Psoas muscle (tissue), 8 donors: ENCODE measurements around the gene OR2A5. TPM values are rescaled to one million over a fixed set of nuclear protein-coding genes. Genes with fewer than 3 reads are reported as not detected.

Source experiments
- ATAC-seq, 4 donors: fragments of 200-7000 bp; cut with Tn5 transposase; one replicate each; pipeline ENCODE4 v1.9.1; 2020; ENCODE audit warnings: moderate library complexity in 3 of 4, mild to moderate bottlenecking in 2 of 4
- DNase-seq, 2 donors: peaks; one replicate each; pipeline ENCODE4 v3.0.0-alpha.2; 2020
- H3K27ac ChIP-seq: fragments of 200-600 bp; one replicate; pipeline ENCODE4 v1.8.0; 2022
- H3K27me3 ChIP-seq, 3 donors: fragments of 200-600 bp in 1 of 3; one replicate each; pipeline versions ENCODE4 v1.6.1 to v1.8.0; 2013 to 2022; ENCODE audit warnings: low read length in 2 of 3, mild to moderate bottlenecking in 2 of 3, moderate library complexity in 1 of 3; ENCODE audit not compliant: insufficient read depth in 3 of 3
- H3K36me3 ChIP-seq, 2 donors: fragments of 200-600 bp in 1 of 2; one replicate each; pipeline versions ENCODE4 v1.6.1 to v1.8.0; 2013 to 2022; ENCODE audit warnings: low read depth in 1 of 2, mild to moderate bottlenecking in 1 of 2, moderate library complexity in 1 of 2; ENCODE audit not compliant: insufficient read depth in 1 of 2
- H3K4me1 ChIP-seq: fragments of 200-600 bp; one replicate; pipeline ENCODE4 v1.8.0; 2022
- H3K4me3 ChIP-seq: fragments of 200-600 bp; one replicate; pipeline ENCODE4 v1.8.0; 2022; ENCODE audit warnings: mild to moderate bottlenecking
- H3K9me3 ChIP-seq: fragments of 200-600 bp; one replicate; pipeline ENCODE4 v1.8.0; 2022
- CTCF ChIP-seq: fragments of 200-600 bp; IDR thresholded peaks from one replicate; pipeline ENCODE4 v1.8.0; 2022; ENCODE audit warnings: antibody characterized with exemption
- WGBS, 3 donors: extraction: QIAGEN DNeasy Blood & Tissue Kit; methylation state at CpG; one replicate each; pipeline versions ENCODE4 v1.1.6 to v1.1.7; 2013; 5-methylcytosine and 5-hydroxymethylcytosine counted together
- intact Hi-C, 2 donors: fragments of 100-400 bp; cut with DNase I; formaldehyde crosslinking; loops; one replicate each; pipeline versions ENCODE4 v1.11.0 to v1.14.2; 2022
- polyA plus RNA-seq, 3 donors: library from polyadenylated mRNA; stranded (reverse); fragments of 200-250 nt; gene quantifications; one replicate each; pipeline ENCODE4 v1.2.3, GENCODE V29; 2013
- total RNA-seq, 4 donors: library from RNA; stranded (reverse); fragmentation: NEBNext Ultra II Directional in 2 of 4; extraction: Animal tissue kit (Norgen Biotek cat#: 25700) in 2 of 4; gene quantifications; one replicate each; pipeline versions ENCODE4 v1.2.1 to v1.2.4, GENCODE V29; 2021 to 2023
- donor health status: healthy with polysubstance abuse.
- donor health status: DM: no; HTN: no; CAD: no; lungs with moderate emphysema.
- donor health status: Bipolar disorder and iron deficiency.
- donor health status: healthy.
- donor health status: DM: yes; HTN: yes; CAD: no.
- donor health status: DM: no; HTN: no; CAD: no.
- donor health status: DM: no; HTN: no; CAD: no.
- donor health status: DM: yes; HTN: yes; CAD: no.

The OR2A5 gene
- total and polyA plus RNA-seq, 7 donors = not detected

DNA sequence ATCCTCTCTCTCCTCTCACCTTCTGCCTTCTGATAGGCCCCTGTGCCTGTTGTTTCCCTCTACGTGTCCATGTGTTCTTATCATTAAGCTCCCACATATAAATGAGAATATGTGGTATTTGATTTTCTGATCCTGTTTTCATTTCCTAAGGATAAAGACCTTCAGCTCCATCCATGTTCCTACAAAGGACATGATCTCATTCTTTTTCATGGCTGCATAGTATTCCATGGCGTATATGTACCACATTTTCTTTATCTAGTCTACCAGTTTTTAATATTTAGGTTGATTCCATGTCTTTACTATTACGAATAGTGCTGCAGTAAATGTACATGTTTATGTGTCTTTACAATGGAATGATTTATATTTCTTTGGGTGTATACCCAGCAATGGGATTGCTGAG, 41.9 kb downstream of the OR2A5 start:
- H3K4me1 ChIP-seq = no peaks in the 10 kb centered on the region
- H3K36me3 ChIP-seq = no peaks in the 10 kb centered on the region
- 85 to 88% (median 87%) methylated on average over 3 of the region's 3 CpGs for WGBS, 3 donors
- intact Hi-C loops = no loop called here
- peaks cover 6% of the 10 kb centered on the region for H3K9me3 ChIP-seq
- no peak for DNase-seq
- no peak overlapping the region for H3K27ac ChIP-seq
- no peak overlapping the region for H3K4me3 ChIP-seq
- H3K27me3 ChIP-seq = peaks cover 0 to 2% (median 0%) of the 10 kb centered on the region in 3 donors
- no peak for ATAC-seq
- TF ChIP-seq CTCF = no peak

DNA sequence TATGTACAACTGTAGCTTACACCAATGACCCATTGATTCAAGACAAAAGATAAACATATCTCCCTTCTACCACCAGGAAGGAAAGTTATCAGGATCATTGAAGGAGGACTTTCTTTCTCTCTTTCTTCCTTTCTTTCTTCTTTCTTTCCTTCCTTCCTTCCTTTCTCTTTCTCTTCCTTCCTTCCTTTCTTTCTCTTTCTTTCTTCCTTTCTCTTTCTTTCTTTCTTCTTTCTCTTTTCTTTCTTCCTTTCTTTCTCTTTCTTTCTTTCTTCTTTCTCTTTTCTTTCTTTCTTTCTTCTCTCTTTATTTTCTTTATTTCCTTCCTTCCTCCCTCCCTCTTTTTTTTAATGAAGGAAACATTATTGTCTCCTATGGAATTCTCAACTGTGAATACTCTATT, 50.0 kb downstream of the OR2A5 start:
- H3K9me3 ChIP-seq = no peaks in the 10 kb centered on the region
- H3K4me3 ChIP-seq = no peak overlapping the region
- no peaks in the 10 kb centered on the region for H3K36me3 ChIP-seq
- H3K27me3 ChIP-seq = peaks cover 0 to 2% (median 0%) of the 10 kb centered on the region in 3 donors
- intact Hi-C loops = no loop called here
- no peak for ATAC-seq
- no peak overlapping the region for H3K27ac ChIP-seq
- DNase-seq = no peak
- no peaks in the 10 kb centered on the region for H3K4me1 ChIP-seq
- TF ChIP-seq CTCF = no peak

DNA sequence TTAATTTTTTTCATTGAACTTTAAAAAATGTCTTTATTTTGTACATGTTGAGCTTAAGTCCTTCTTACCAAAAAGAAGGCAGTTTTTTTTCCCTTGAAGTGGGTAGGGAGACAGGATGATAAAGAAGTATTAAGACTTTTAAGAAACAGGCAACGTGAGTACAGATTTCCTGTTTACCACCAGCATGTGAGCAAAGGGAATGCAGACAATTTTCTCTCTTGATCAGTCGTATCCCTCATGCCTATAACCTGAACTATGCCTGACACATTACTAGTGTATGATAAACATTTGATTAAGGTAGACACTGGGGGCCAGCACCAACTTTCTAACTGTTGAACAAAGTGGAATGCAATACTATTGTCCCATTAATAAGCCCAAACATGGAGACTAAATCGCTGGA, 51.9 kb downstream of the OR2A5 start:
- Histone ChIP-seq H3K4me1 (no peaks in the 10 kb centered on the region), H3K36me3 (no peaks in the 10 kb centered on the region), H3K4me3 (no peak overlapping the region), H3K27ac (no peak overlapping the region), H3K9me3 (no peaks in the 10 kb centered on the region), H3K27me3 (peaks cover 0 to 1% (median 0%) of the 10 kb centered on the region in 3 donors)
- 51 to 58% (median 58%) methylated on average over 3 of the region's 3 CpGs for WGBS, 3 donors
- intact Hi-C loops = no loop called here
- no peak for ATAC-seq
- TF ChIP-seq CTCF = no peak
- DNase-seq = no peak

DNA sequence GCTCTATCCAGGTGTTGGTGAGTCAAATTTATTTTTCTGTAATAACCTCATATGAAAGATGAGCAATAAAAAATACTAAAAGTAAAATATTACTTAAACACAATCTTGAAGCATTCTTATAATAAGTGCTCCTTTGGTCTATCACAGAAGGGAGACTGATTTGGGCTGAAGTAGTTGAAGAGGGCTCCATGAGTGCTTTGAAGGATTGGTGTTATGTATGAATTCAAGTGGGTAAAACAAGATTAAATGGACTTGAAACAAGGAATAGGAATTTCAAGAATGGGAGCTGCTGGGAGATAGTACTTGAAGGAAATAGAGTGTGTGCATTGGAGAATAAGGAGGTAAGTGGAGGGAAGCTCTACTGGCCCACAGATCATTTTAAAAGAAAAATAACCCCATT, 53.3 kb downstream of the OR2A5 start:
- Histone ChIP-seq H3K36me3 (no peaks in the 10 kb centered on the region), H3K27me3 (no peaks in the 10 kb centered on the region), H3K4me3 (no peak overlapping the region), H3K27ac (no peak overlapping the region), H3K4me1 (no peaks in the 10 kb centered on the region), H3K9me3 (no peaks in the 10 kb centered on the region)
- no peak for DNase-seq
- TF ChIP-seq CTCF = no peak
- no peak for ATAC-seq
- intact Hi-C loops = no loop called here

DNA sequence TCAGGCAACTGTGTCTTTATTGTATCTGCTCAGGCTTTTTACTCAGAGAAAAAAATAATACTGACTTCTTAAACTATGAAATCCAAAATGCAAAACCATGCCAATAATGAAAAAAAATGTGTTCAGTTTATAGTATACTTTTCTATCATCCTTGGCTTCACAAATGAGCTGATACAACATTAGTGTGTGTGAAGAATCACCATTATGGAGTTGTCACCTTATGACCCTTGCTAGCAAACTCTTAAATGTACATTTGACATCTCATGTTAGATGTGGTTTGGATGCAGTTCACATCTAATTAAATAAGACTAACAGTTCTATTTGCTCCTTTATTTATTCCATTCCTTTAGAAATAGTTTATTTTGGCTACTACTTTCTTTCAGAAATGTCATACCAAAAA, 56.5 kb downstream of the OR2A5 start:
- DNase-seq = no peak
- no peaks in the 10 kb centered on the region for H3K36me3 ChIP-seq
- H3K27ac ChIP-seq = no peak overlapping the region
- no peaks in the 10 kb centered on the region for H3K4me1 ChIP-seq
- TF ChIP-seq CTCF = no peak
- intact Hi-C loops = no loop called here
- no peak for ATAC-seq
- no peaks in the 10 kb centered on the region for H3K27me3 ChIP-seq
- H3K9me3 ChIP-seq = no peaks in the 10 kb centered on the region
- no peak overlapping the region for H3K4me3 ChIP-seq

Other genes starting within 250 kb of the OR2A5 start
- gene TCAF1, start 146.8 kb upstream of the OR2A5 start, total RNA-seq = 100 to 1,000 TPM in 2 of 4 donors, 10 to 100 TPM in 2; 19.5 to 107 (median 62.1) TPM
- gene TCAF1, start 146.8 kb upstream of the OR2A5 start, polyA plus RNA-seq = 10 to 100 TPM in 1 of 3 donors, 1 to 10 TPM in 2; 4.3 to 12.0 (median 9.2) TPM
- gene OR2F2, start 113.7 kb upstream of the OR2A5 start, total RNA-seq = not detected
- gene OR2F2, start 113.7 kb upstream of the OR2A5 start, polyA plus RNA-seq = not detected
- gene OR2F1, start 94.1 kb upstream of the OR2A5 start, total RNA-seq = not detected
- gene OR2F1, start 94.1 kb upstream of the OR2A5 start, polyA plus RNA-seq = not detected
- not detected for gene OR6B1, start 48.6 kb upstream of the OR2A5 start, total RNA-seq
- not detected for gene OR6B1, start 48.6 kb upstream of the OR2A5 start, polyA plus RNA-seq
- not detected for gene OR2A25, start 20.9 kb downstream of the OR2A5 start, total RNA-seq
- not detected for gene OR2A25, start 20.9 kb downstream of the OR2A5 start, polyA plus RNA-seq
- gene OR2A12, start 37.3 kb downstream of the OR2A5 start, total RNA-seq = not detected
- gene OR2A12, start 37.3 kb downstream of the OR2A5 start, polyA plus RNA-seq = not detected
- not detected for gene OR2A2, start 60.6 kb downstream of the OR2A5 start, total RNA-seq
- not detected for gene OR2A2, start 60.6 kb downstream of the OR2A5 start, polyA plus RNA-seq
- gene OR2A14, start 74.2 kb downstream of the OR2A5 start, total RNA-seq = not detected
- gene OR2A14, start 74.2 kb downstream of the OR2A5 start, polyA plus RNA-seq = not detected
- gene CTAGE4, start 134.5 kb downstream of the OR2A5 start, total RNA-seq = under 1 TPM in 1 of 4 donors, not detected in 3; 0.15 TPM
- gene CTAGE4, start 134.5 kb downstream of the OR2A5 start, polyA plus RNA-seq = under 1 TPM in 2 of 3 donors, not detected in 1; 0.03 TPM
- under 1 TPM; 0.15 to 0.34 (median 0.19) TPM for gene ARHGEF35, start 146.9 kb downstream of the OR2A5 start, total RNA-seq
- under 1 TPM; 0.13 to 0.18 (median 0.13) TPM for gene ARHGEF35, start 146.9 kb downstream of the OR2A5 start, polyA plus RNA-seq
- not detected for gene OR2A42, start 190.7 kb downstream of the OR2A5 start, total RNA-seq
- gene OR2A42, start 190.7 kb downstream of the OR2A5 start, polyA plus RNA-seq = under 1 TPM in 2 of 3 donors, not detected in 1; 0.01 to 0.03 TPM
- gene OR2A7, start 215.8 kb downstream of the OR2A5 start, total RNA-seq = under 1 TPM in 1 of 4 donors, not detected in 3; 0.34 TPM
- under 1 TPM in 2 of 3 donors, not detected in 1; 0.06 to 0.07 TPM for gene OR2A7, start 215.8 kb downstream of the OR2A5 start, polyA plus RNA-seq
- under 1 TPM in 1 of 4 donors, not detected in 3; 0.15 TPM for gene CTAGE8, start 220.3 kb downstream of the OR2A5 start, total RNA-seq
- gene CTAGE8, start 220.3 kb downstream of the OR2A5 start, polyA plus RNA-seq = under 1 TPM in 2 of 3 donors, not detected in 1; 0.03 to 0.04 TPM